B cell (primary cell): ENCODE data around the gene ACMSD. TPM values are rescaled to one million over a fixed set of nuclear protein-coding genes. Genes with fewer than 3 reads are reported as not detected.

ENCODE experiments used
- ATAC-seq: fragments of 200-7000 bp; cut with Tn5 transposase; one replicate; pipeline ENCODE4 v1.10.0; 2021; ENCODE audit warnings: low read depth, mild to moderate bottlenecking, moderate number of reproducible peaks, moderate library complexity
- CTCF ChIA-PET: fragments of 350-600 bp; sonication (Branson Sonifier 250); formaldehyde crosslinking; loops from one replicate; lab custom pipeline; 2021; ENCODE audit warnings: antibody characterized with exemption, inconsistent platforms; lab: Charles Lee
- POLR2A ChIA-PET: fragments of 350-600 bp; sonication (Branson Sonifier 250); formaldehyde crosslinking; loops from one replicate; lab custom pipeline; 2021; ENCODE audit warnings: antibody characterized with exemption; lab: Charles Lee
- DNase-seq: peaks from one replicate; pipeline ENCODE4 v3.0.0; 2013
- H2AFZ ChIP-seq: 2 replicates; pipeline ENCODE4 v1.6.1; 2012; ENCODE audit warnings: mild to moderate bottlenecking, low read depth, low read length; ENCODE audit not compliant: insufficient read depth, poor library complexity, severe bottlenecking
- H3K27ac ChIP-seq, 2 donors: 1 replicate in 1 of 2; 2 replicates in 1 of 2; pipeline ENCODE4 v1.5.1; 2012 to 2013; ENCODE audit warnings: low read length in 2 of 2, mild to moderate bottlenecking in 2 of 2, moderate library complexity in 1 of 2
- H3K27me3 ChIP-seq, 4 experiments: fragments of 200-600 bp in 1 of 4; sonication (generic) in 1 of 4; replicated peaks in 1 of 4; 1 replicate in 2 of 4; 2 replicates in 2 of 4; pipeline versions ENCODE4 v1.6.1 to v1.7.0; 2013 to 2016; ENCODE audit warnings: low read length in 3 of 4, mild to moderate bottlenecking in 2 of 4, mixed read lengths in 1 of 4, moderate library complexity in 1 of 4; ENCODE audit not compliant: insufficient read depth in 4 of 4, control insufficient read depth in 3 of 4; ENCODE audit errors: control extremely low read depth in 1 of 4
- H3K36me3 ChIP-seq, 2 experiments: replicated peaks in 1 of 2; 1 replicate in 1 of 2; 2 replicates in 1 of 2; pipeline versions ENCODE4 v1.6.1 to v1.7.1; 2013; ENCODE audit warnings: low read length in 1 of 2; ENCODE audit not compliant: insufficient read depth in 2 of 2, control insufficient read depth in 1 of 2; ENCODE audit errors: control extremely low read depth in 1 of 2, extremely low read depth in 1 of 2
- H3K4me1 ChIP-seq, 2 donors: fragments of 200-600 bp in 1 of 2; sonication (generic) in 1 of 2; 1 replicate in 1 of 2; 2 replicates in 1 of 2; pipeline versions ENCODE4 v1.5.1 to v1.6.1; 2013 to 2017; ENCODE audit warnings: low read length in 2 of 2; ENCODE audit not compliant: control insufficient read depth in 2 of 2, insufficient read depth in 2 of 2
- H3K4me2 ChIP-seq: replicated peaks from 2 replicates; pipeline ENCODE3; 2012; ENCODE audit warnings: mild to moderate bottlenecking, low read depth, low read length; ENCODE audit not compliant: poor library complexity, severe bottlenecking
- H3K4me3 ChIP-seq, 5 experiments: fragments of 200-600 bp in 1 of 5; sonication (generic) in 1 of 5; 1 replicate in 3 of 5; 2 replicates in 2 of 5; pipeline versions ENCODE4 v1.5.1 to v1.7.0; 2011 to 2016; ENCODE audit warnings: low read length in 4 of 5, mild to moderate bottlenecking in 4 of 5, low read depth in 2 of 5, control low read depth in 1 of 5, moderate library complexity in 1 of 5; ENCODE audit not compliant: insufficient read depth in 1 of 5; ENCODE audit errors: control extremely low read depth in 1 of 5, extremely low read depth in 1 of 5
- H3K79me2 ChIP-seq: fragments of 200-600 bp; sonication (generic); one replicate; pipeline ENCODE4 v1.6.0; 2016; ENCODE audit warnings: low read length; ENCODE audit not compliant: control insufficient read depth, insufficient read depth
- H3K9ac ChIP-seq: fragments of 200-600 bp; sonication (generic); 2 replicates; pipeline ENCODE4 v1.6.1; 2017; ENCODE audit warnings: mild to moderate bottlenecking, low read length, moderate library complexity
- H3K9me3 ChIP-seq, 3 donors: one replicate each; pipeline versions ENCODE4 v1.6.1 to v1.7.1; 2013; ENCODE audit warnings: low read length in 2 of 3; ENCODE audit not compliant: control insufficient read depth in 2 of 3, insufficient read depth in 1 of 3; ENCODE audit errors: control extremely low read depth in 1 of 3
- H4K20me1 ChIP-seq: 2 replicates; pipeline ENCODE4 v1.6.0; 2012; ENCODE audit warnings: mild to moderate bottlenecking, low read length; ENCODE audit not compliant: insufficient read depth, control insufficient read depth, poor library complexity, severe bottlenecking
- H3K27ac Mint-ChIP-seq: one replicate; pipeline ENCODE4 v1.8.0; 2021; ENCODE audit warnings: mixed read lengths
- H3K27me3 Mint-ChIP-seq: one replicate; pipeline ENCODE4 v1.8.0; 2021; ENCODE audit warnings: mixed read lengths
- H3K4me1 Mint-ChIP-seq: one replicate; pipeline ENCODE4 v1.8.0; 2021; ENCODE audit warnings: mixed read lengths
- H3K4me3 Mint-ChIP-seq: one replicate; pipeline ENCODE4 v1.8.0; 2021; ENCODE audit warnings: mixed read lengths
- H3K9me3 Mint-ChIP-seq: one replicate; pipeline ENCODE4 v1.8.0; 2022; ENCODE audit warnings: mixed read lengths; ENCODE audit not compliant: insufficient read depth
- CTCF ChIP-seq: fragments of 200-600 bp; IDR thresholded peaks from one replicate; pipeline ENCODE4 v1.8.0; 2022; ENCODE audit warnings: antibody characterized with exemption, mild to moderate bottlenecking
- EZH2 ChIP-seq: IDR thresholded peaks from 2 replicates; pipeline ENCODE4 v1.6.1; 2012; ENCODE audit warnings: borderline replicate concordance, low read depth, mild to moderate bottlenecking, moderate library complexity, low read length; ENCODE audit not compliant: insufficient read depth, poor library complexity, severe bottlenecking
- WGBS: methylation state at CpG from one replicate; pipeline ENCODE4 v1.1.5; 2013; ENCODE audit warnings: missing lambda C conversion rate; ENCODE audit not compliant: insufficient coverage; 5-methylcytosine and 5-hydroxymethylcytosine counted together
- intact Hi-C: fragments of 100-400 bp; cut with micrococcal nuclease; formaldehyde crosslinking; loops from one replicate; pipeline ENCODE4 v1.10.0; 2022
- polyA plus RNA-seq: library from polyadenylated mRNA; depleted of rRNA; stranded (reverse); fragments of >200 nt; gene quantifications from 2 replicates; pipeline ENCODE4 v1.2.3, GENCODE V29; 2012
- total RNA-seq, 2 donors: library from RNA; stranded (reverse); fragments of 120-200 nt in 1 of 2; gene quantifications; 1 replicate in 1 of 2; 2 replicates in 1 of 2; pipeline versions ENCODE4 v1.2.3 to v1.2.4, GENCODE V29; 2013 to 2022

ACMSD gene
- total and polyA plus RNA-seq, 2 donors (not counting 1 experiment from before 2014, with no cell fraction given): not detected

- no peak overlapping the region for H2AFZ ChIP-seq
- no peak overlapping the region for H3K4me2 ChIP-seq
- Mint-ChIP-seq H3K9me3 (no peaks in the 10 kb centered on the region), H3K27me3 (no peaks in the 10 kb centered on the region), H3K4me3 (no peak overlapping the region), H3K4me1 (no peaks in the 10 kb centered on the region), H3K27ac (no peak overlapping the region)
- ATAC-seq (no peak), DNase-seq (no peak)
- intact Hi-C loops: no loop called here
- TF ChIP-seq CTCF (no peak), EZH2 (no peak)
- peaks cover 0 to 2% of the 10 kb centered on the region in 2 experiments for H3K36me3 ChIP-seq
- H3K9ac ChIP-seq: no peak overlapping the region
- no peak overlapping the region for H3K4me3 ChIP-seq
- no peaks in the 10 kb centered on the region for H3K27me3 ChIP-seq
- POLR2A ChIA-PET: no interaction called here
- H3K79me2 ChIP-seq: no peaks in the 10 kb centered on the region
- no peak overlapping the region for H3K27ac ChIP-seq
- H3K4me1 ChIP-seq: no peaks in the 10 kb centered on the region
- H3K9me3 ChIP-seq: no peaks in the 10 kb centered on the region
- H4K20me1 ChIP-seq: no peaks in the 10 kb centered on the region
- CTCF ChIA-PET: no interaction called here
- WGBS: 86% methylated on average over 1 of the region's 4 CpGs
Observed at GRCh38 chr2:134862069-134862468, 23.7 kb downstream of the ACMSD start.

- no peaks in the 10 kb centered on the region for H3K9me3 ChIP-seq
- intact Hi-C loops: no loop called here
- CTCF ChIA-PET: interaction anchor here (0.5 kb wide), 1 partner anchor 846 kb away, joined by 3 read pairs; no protein-coding TSS in a partner anchor
- DNase-seq: no peak
- TF ChIP-seq EZH2: no peak
- TF ChIP-seq CTCF: no peak
- H4K20me1 ChIP-seq: no peaks in the 10 kb centered on the region
- H3K4me2 ChIP-seq: no peak overlapping the region
- Mint-ChIP-seq H3K4me1 (no peaks in the 10 kb centered on the region), H3K27me3 (no peaks in the 10 kb centered on the region), H3K4me3 (no peak overlapping the region), H3K9me3 (no peaks in the 10 kb centered on the region), H3K27ac (no peak overlapping the region)
- no peak overlapping the region for H3K4me3 ChIP-seq
- H3K9ac ChIP-seq: no peak overlapping the region
- H3K27ac ChIP-seq: no peak overlapping the region
- ATAC-seq: no peak
- H2AFZ ChIP-seq: no peak overlapping the region
- peaks cover 0 to 2% of the 10 kb centered on the region in 2 experiments for H3K36me3 ChIP-seq
- POLR2A ChIA-PET: no interaction called here
- no peaks in the 10 kb centered on the region for H3K79me2 ChIP-seq
- 100% methylated on average over 1 of the region's 3 CpGs for WGBS
- H3K27me3 ChIP-seq: no peaks in the 10 kb centered on the region
- no peaks in the 10 kb centered on the region for H3K4me1 ChIP-seq
Observed at GRCh38 chr2:134862674-134863073, 24.3 kb downstream of the ACMSD start.
